HCT116 (cell line): Measurements from ENCODE around the gene BMPER. TPM values are rescaled to one million over a fixed set of nuclear protein-coding genes. Genes with fewer than 3 reads are reported as not detected.

Experiments used
- ATAC-seq: fragments of 200-7000 bp; cut with Tn5 transposase; 2 replicates; pipeline ENCODE4 v1.9.1; 2020; ENCODE audit warnings: mild to moderate bottlenecking, moderate library complexity
- BruUV-seq: library from RNA; stranded (reverse); fragments of 400-500 nt; replicated peaks from 2 replicates; lab custom pipeline; 2021; lab: Mats Ljungman, UMichigan
- CTCF ChIA-PET: fragments of 300-600 bp; sonication (Branson Sonifier 250); formaldehyde crosslinking; loops from one replicate; lab custom pipeline; 2021; ENCODE audit warnings: antibody characterized with exemption; lab: Charles Lee
- POLR2A ChIA-PET: fragments of 300-600, 350-600 bp; sonication (Branson Sonifier 250); formaldehyde crosslinking; loops from one replicate; lab custom pipeline; 2021; ENCODE audit warnings: antibody characterized with exemption; lab: Charles Lee
- RAD21 ChIA-PET, 2 experiments: fragments of 300-600 bp; sonication (Branson Sonifier 250); formaldehyde crosslinking; loops; one replicate each; lab custom pipeline; 2023; ENCODE audit warnings: low total read pairs in 2 of 2; ENCODE audit not compliant: uncharacterized antibody in 2 of 2, unreplicated experiment in 2 of 2, low non-redundant PET in 1 of 2; lab: Charles Lee
- DNase-seq: peaks from one replicate; pipeline ENCODE4 v3.0.0-alpha.2; 2010; ENCODE audit warnings: low read depth, low spot score
- H2AFZ ChIP-seq: fragments of 200-600 bp; shearing (Covaris generic), sonication (generic); 2 replicates; pipeline ENCODE4 v1.6.1; 2017; ENCODE audit warnings: low read depth, mixed run types, mixed read lengths, antibody characterized with exemption, low read length; ENCODE audit not compliant: poor library complexity, severe bottlenecking
- H3K27ac ChIP-seq: 2 replicates; pipeline ENCODE4 v1.5.1; 2012; ENCODE audit warnings: low read depth, low read length
- H3K27me3 ChIP-seq: fragments of 200-600 bp; sonication (generic); 2 replicates; pipeline ENCODE4 v1.6.1; 2016; ENCODE audit warnings: mixed run types, low read length, mixed read lengths; ENCODE audit not compliant: insufficient read depth
- H3K36me3 ChIP-seq, 2 experiments: fragments of 200-500 bp in 1 of 2; fragments of 200-600 bp in 1 of 2; sonication (Bioruptor generic) in 1 of 2; sonication (generic) in 1 of 2; 2 replicates each; pipeline versions ENCODE4 v1.5.1 to v1.6.1; 2014 to 2016; ENCODE audit warnings: low read length in 2 of 2, inconsistent platforms in 1 of 2, mixed read lengths in 1 of 2, mixed run types in 1 of 2; ENCODE audit not compliant: insufficient read depth in 2 of 2, control insufficient read depth in 1 of 2
- H3K4me1 ChIP-seq, 2 experiments: fragments of 200-600 bp in 1 of 2; sonication (generic) in 1 of 2; 2 replicates each; pipeline versions ENCODE4 v1.5.1 to v1.6.1; 2012 to 2017; ENCODE audit warnings: low read length in 2 of 2, inconsistent platforms in 1 of 2, mild to moderate bottlenecking in 1 of 2, mixed read lengths in 1 of 2, mixed run types in 1 of 2, moderate library complexity in 1 of 2; ENCODE audit not compliant: insufficient read depth in 2 of 2, control insufficient read depth in 1 of 2
- H3K4me2 ChIP-seq: fragments of 200-600 bp; sonication (generic); 2 replicates; pipeline ENCODE4 v1.6.1; 2017; ENCODE audit warnings: mixed run types, low read length, mixed read lengths
- H3K4me3 ChIP-seq, 2 experiments: fragments of 200-600 bp in 1 of 2; sonication (generic) in 1 of 2; replicated peaks in 1 of 2; 2 replicates each; pipeline ENCODE4 v1.5.1; 2011 to 2016; ENCODE audit warnings: low read length in 2 of 2, control low read depth in 1 of 2, low read depth in 1 of 2, mild to moderate bottlenecking in 1 of 2, mixed read lengths in 1 of 2, mixed run types in 1 of 2
- H3K79me2 ChIP-seq: fragments of 200-600 bp; sonication (generic); 2 replicates; pipeline ENCODE4 v1.6.1; 2017; ENCODE audit warnings: mild to moderate bottlenecking, mixed run types, low read length, moderate library complexity, mixed read lengths; ENCODE audit not compliant: insufficient read depth
- H3K9ac ChIP-seq: fragments of 200-600 bp; sonication (generic); 2 replicates; pipeline ENCODE4 v1.6.1; 2016; ENCODE audit warnings: low read length, mixed read lengths
- H3K9me2 ChIP-seq: fragments of 200-600 bp; sonication (generic), shearing (Covaris generic); 2 replicates; pipeline ENCODE4 v1.6.1; 2017; ENCODE audit warnings: mixed run types, mild to moderate bottlenecking, moderate library complexity; ENCODE audit not compliant: insufficient read depth
- H3K9me3 ChIP-seq, 2 experiments: fragments of 200-500 bp in 1 of 2; fragments of 200-600 bp in 1 of 2; sonication (Bioruptor generic) in 1 of 2; sonication (generic) in 1 of 2; 2 replicates each; pipeline ENCODE4 v1.6.1; 2014 to 2017; ENCODE audit warnings: low read length in 2 of 2, mixed read lengths in 2 of 2, inconsistent platforms in 1 of 2, low read depth in 1 of 2, mild to moderate bottlenecking in 1 of 2, mixed run types in 1 of 2, moderate library complexity in 1 of 2; ENCODE audit not compliant: control insufficient read depth in 1 of 2, insufficient read depth in 1 of 2
- H4K20me1 ChIP-seq: fragments of 200-600 bp; sonication (generic), shearing (Covaris generic); 2 replicates; pipeline ENCODE4 v1.6.1; 2017; ENCODE audit warnings: mixed run types, mild to moderate bottlenecking, moderate library complexity; ENCODE audit not compliant: insufficient read depth
- ATF3 ChIP-seq: IDR thresholded peaks from 2 replicates; pipeline ENCODE4 v1.6.1; 2012
- ELF1 ChIP-seq: IDR thresholded peaks from 2 replicates; pipeline ENCODE4 v1.6.1; 2012; ENCODE audit warnings: low read depth, borderline replicate concordance
- FOSL1 ChIP-seq: IDR thresholded peaks from 2 replicates; pipeline ENCODE4 v1.6.1; 2012; ENCODE audit warnings: low read depth
- MAX ChIP-seq: IDR thresholded peaks from 2 replicates; pipeline ENCODE4 v1.6.1; 2012
- POLR2A ChIP-seq: IDR thresholded peaks from 2 replicates; pipeline ENCODE4 v1.7.0; 2011; ENCODE audit warnings: borderline replicate concordance; ENCODE audit not compliant: insufficient read depth, insufficient read length; ENCODE audit errors: extremely low read depth
- REST ChIP-seq: IDR thresholded peaks from 2 replicates; pipeline ENCODE4 v1.6.1; 2012; ENCODE audit warnings: low read depth
- SIN3A ChIP-seq: IDR thresholded peaks from 2 replicates; pipeline ENCODE4 v1.6.1; 2012; ENCODE audit warnings: low read depth
- SP1 ChIP-seq: IDR thresholded peaks from 2 replicates; pipeline ENCODE4 v1.6.1; 2012; ENCODE audit warnings: low read depth
- SRF ChIP-seq: IDR thresholded peaks from 2 replicates; pipeline ENCODE4 v1.6.1; 2012; ENCODE audit warnings: low read depth
- YY1 ChIP-seq: IDR thresholded peaks from 2 replicates; pipeline ENCODE4 v1.6.1; 2011; ENCODE audit warnings: low read length, low read depth, moderate library complexity, mild to moderate bottlenecking; ENCODE audit not compliant: insufficient replicate concordance; ENCODE audit errors: extremely low read depth
- ZBTB33 ChIP-seq: IDR thresholded peaks from 2 replicates; pipeline ENCODE4 v1.6.1; 2011; ENCODE audit warnings: mild to moderate bottlenecking, low read length, moderate library complexity; ENCODE audit not compliant: insufficient replicate concordance; ENCODE audit errors: extremely low read depth
- ZFX ChIP-seq: fragments of 450-650 bp; IDR thresholded peaks from 2 replicates; pipeline ENCODE4 v1.6.1; 2017
- intact Hi-C: fragments of 100-400 bp; cut with micrococcal nuclease; formaldehyde crosslinking; loops from 2 replicates; pipeline ENCODE4 v1.10.0; 2022
- total RNA-seq: library from RNA; stranded (reverse); gene quantifications from one replicate; pipeline ENCODE4 v1.2.1, GENCODE V29; 2021; ENCODE audit not compliant: unreplicated experiment

The BMPER gene
- total RNA-seq, 1 experiment from 2014 or later: not detected

GRCh38 chr7:33876596-33877274 is 28.6 kb upstream of the BMPER start:
- no peak overlapping the region for H2AFZ ChIP-seq
- no peak overlapping the region for H3K9ac ChIP-seq
- H3K27me3 ChIP-seq: no peaks in the 10 kb centered on the region
- no peak overlapping the region for H3K27ac ChIP-seq
- H3K9me3 ChIP-seq: no peaks in the 10 kb centered on the region
- DNase-seq (no peak), ATAC-seq (no peak)
- no peaks in the 10 kb centered on the region for H3K79me2 ChIP-seq
- H3K9me2 ChIP-seq: no peaks in the 10 kb centered on the region
- no peaks in the 10 kb centered on the region for H3K36me3 ChIP-seq
- no peak overlapping the region for H3K4me2 ChIP-seq
- no TSS peak for BruUV-seq
- POLR2A ChIA-PET: no interaction called here
- peaks cover 2 to 10% of the 10 kb centered on the region in 2 experiments; a peak in 2 of 4 replicates for H3K4me1 ChIP-seq
- no peaks in the 10 kb centered on the region for H4K20me1 ChIP-seq
- CTCF ChIA-PET: interaction anchor here (2.2 kb wide), 1 partner anchor 19 kb away, joined by 8 read pairs; no protein-coding TSS in a partner anchor
- intact Hi-C loops: no loop called here
- no peak overlapping the region for H3K4me3 ChIP-seq
- no peak for TF ChIP-seq ELF1
- no peak for TF ChIP-seq ZBTB33
- no peak for TF ChIP-seq SP1
- TF ChIP-seq REST: no peak
- no peak for TF ChIP-seq MAX
- no peak for TF ChIP-seq ZFX
- no peak for TF ChIP-seq SRF
- TF ChIP-seq ATF3: no peak
- no peak for TF ChIP-seq YY1
- TF ChIP-seq SIN3A: no peak
- no peak for TF ChIP-seq FOSL1
- no peak for TF ChIP-seq POLR2A
- RAD21 ChIA-PET: no interaction called here
